HG02642 (cell line): ENCODE results near the gene SNRPA.
A peak's percentile ranks its signal among the peaks of the same experiment; 100 is the strongest.

Source experiments
- ATAC-seq: cut with Tn5 transposase; IDR thresholded peaks from one replicate; pipeline ENCODE4 v1.9.1; 2021; ENCODE audit warnings: mild to moderate bottlenecking; ENCODE audit not compliant: unreplicated experiment, poor library complexity

SNRPA gene

GRCh38 chr19:40750874-40751537 is at the start of gene SNRPA:
Gene SNRPA, plus strand, starts transcription at chr19:40751203. Its CDS starts 206 bp downstream, at chr19:40751409.
- peak; percentile 68 for ATAC-seq

DNA sequence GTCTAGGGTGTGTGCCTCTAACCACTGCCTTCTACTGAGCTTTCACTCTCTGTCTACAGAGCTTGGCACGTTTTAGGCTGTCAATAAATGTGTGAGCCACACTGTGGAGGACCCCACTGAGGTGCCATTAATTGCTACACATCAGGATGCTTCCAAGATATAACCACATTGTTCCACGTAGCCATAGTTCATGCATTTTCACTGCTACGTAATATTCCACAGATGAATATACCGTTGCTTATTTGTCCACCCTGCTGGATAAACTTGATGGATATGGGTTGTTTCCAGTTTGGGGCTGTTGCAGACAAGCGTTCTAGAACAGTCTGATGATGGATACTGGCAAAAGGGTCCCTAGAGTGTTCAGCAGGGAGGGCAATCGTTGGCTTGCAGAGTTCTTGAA is 49.2 kb upstream of the SNRPA start:
- ATAC-seq, result no peak

DNA sequence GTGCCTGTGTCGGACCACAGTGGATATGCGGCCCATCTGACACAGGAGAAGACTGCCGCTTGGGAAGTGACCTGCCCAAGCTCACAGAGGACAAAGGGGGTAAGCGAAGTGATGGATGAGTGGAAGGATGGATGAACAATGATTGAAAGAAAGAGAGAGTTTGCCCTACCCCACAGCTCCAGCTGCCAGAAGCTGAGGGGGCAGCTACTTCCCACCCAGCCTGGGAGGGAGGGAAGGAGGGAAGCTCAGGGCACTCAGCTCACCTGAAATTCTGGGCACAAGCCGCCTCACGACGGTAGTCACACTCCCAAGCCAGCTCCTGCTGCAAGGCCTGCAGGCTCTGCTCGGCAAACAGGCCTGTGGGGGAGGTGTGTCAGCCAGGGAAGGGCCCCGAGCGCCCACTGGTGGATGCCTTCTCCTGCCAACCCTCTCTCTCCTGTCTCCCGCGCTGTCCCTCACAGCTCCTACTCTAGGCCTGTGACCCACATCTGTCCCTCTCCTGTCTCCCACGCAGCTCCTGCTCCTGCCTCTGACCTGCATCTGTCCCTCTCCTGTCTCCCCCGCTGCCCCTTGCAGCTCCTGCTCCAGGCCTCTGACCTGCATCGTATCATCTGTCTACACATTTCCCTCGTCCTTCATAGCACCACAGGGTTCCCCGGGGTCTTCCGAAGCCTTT is 48.5 kb upstream of the SNRPA start:
- ATAC-seq, result no peak

- ATAC-seq, result no peak
Measured at GRCh38 chr19:40703029-40703755, 47.8 kb upstream of the SNRPA start.

- ATAC-seq, result no peak
Measured at GRCh38 chr19:40704491-40705361, 46.3 kb upstream of the SNRPA start.

GRCh38 chr19:40705362-40705651 is 45.7 kb upstream of the SNRPA start:
- ATAC-seq, result no peak

DNA sequence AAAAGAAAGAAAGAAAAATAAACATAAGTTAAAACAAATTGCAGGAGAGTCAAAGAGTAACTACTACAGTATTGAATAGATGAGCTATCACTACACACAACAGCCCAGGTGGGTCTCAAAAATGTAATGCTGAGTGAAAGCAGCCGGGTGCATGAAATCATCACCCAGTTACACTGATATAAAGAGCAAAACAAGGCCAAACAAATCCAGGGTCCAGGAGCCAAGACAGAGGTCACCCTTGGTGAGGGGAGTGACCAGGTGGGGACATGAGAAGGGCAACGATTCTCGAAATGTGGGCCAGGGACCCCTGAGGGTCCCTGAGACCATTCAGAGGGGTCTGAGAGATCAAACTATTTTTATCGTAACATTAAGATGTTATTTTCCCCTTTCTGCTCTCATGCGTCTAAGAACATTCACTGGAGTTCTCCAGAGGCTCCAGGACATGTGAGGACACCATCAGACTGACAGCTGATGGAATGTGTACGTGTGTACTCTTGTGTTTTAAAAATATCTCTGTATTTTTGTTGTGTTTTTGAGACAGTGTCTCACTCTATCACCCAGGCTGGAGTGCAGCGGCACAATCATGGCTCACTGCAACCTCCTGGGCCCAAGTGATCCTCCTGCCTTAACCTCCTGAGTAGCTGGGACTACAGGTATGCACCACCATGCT is 44.9 kb upstream of the SNRPA start:
- no peak for ATAC-seq

DNA sequence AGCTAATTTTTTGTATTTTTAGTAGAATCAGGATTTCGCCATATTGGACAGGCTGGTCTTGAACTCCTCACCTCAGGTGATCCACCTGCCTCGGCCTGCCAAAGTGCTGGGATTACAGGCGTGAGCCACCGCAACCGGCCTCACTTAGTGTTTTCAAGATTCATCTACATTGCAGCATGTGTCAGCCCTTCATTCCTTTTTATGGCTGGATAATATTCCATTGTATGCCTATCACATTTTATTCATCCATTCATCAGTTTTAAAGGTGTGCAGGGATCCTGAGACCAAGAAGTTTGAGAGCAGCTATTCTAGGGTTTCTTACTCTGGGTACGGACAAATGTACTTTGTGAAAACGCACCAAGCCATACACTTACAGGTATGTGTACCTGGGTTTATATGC is 43.4 kb upstream of the SNRPA start:
- ATAC-seq, result no peak

DNA sequence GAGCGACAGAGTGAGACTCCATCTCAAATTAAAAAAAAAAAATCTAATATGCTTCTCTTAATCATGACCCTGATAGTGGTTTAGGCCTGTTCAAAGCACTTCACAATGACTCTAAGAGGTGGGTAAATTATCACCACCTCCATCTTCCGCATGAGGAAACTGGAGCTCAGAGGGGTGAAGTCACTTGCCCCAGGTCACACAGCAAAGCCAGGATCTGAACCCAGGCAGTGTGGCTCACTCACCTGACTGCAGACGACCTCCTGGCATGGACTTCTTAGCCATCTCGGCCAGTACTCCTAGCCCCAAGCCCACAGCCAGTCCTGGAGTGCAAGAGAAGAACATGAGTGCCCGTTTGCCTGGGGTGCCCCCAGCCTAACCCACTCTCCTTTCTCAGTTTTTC is 41.2 kb upstream of the SNRPA start:
- no peak for ATAC-seq

DNA sequence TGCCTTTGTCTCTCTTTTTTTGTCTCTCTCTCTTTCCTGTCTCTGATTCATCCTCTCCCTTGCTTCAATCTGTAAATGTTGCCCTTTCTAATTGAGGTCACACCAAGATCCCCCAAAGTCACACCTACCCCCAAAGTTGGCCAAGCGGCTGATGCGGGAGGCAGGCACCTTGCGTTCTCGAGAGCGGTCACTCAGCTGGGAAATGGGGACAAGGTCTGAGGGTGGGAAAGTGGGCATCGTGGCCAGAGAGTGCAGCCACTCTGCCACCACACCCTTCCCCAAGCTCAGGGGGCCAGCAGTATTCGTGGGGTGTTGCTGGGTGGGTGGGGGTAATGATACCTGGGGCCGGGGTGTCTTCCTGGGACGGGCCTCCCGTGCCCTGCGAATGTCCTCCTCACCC is 37.1 kb upstream of the SNRPA start:
- no peak for ATAC-seq

- ATAC-seq, result peak; percentile 59
Measured at GRCh38 chr19:40714441-40715299, 36.3 kb upstream of the SNRPA start.

DNA sequence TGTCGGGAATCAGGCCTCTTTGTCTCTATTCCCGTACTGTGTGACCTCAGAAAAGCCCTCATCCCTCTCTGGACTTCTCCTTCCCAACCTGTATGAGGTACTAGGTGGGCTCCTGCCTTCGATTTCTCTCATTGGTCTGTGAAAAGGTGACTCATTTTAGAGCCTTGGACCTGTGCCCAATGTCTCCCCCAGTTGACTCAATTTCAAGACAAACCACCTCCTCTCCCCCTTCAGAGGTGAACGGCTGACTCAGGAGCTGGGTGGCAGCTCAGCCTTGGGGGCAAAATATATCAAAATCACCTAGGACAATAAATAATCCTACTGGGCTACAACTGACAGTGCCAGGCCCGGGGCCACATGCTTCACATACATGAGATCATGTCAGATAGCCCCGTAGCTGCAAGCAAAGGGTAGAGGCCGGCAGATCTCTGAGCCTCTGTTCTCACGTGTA is 34.9 kb upstream of the SNRPA start:
- ATAC-seq, result no peak

DNA sequence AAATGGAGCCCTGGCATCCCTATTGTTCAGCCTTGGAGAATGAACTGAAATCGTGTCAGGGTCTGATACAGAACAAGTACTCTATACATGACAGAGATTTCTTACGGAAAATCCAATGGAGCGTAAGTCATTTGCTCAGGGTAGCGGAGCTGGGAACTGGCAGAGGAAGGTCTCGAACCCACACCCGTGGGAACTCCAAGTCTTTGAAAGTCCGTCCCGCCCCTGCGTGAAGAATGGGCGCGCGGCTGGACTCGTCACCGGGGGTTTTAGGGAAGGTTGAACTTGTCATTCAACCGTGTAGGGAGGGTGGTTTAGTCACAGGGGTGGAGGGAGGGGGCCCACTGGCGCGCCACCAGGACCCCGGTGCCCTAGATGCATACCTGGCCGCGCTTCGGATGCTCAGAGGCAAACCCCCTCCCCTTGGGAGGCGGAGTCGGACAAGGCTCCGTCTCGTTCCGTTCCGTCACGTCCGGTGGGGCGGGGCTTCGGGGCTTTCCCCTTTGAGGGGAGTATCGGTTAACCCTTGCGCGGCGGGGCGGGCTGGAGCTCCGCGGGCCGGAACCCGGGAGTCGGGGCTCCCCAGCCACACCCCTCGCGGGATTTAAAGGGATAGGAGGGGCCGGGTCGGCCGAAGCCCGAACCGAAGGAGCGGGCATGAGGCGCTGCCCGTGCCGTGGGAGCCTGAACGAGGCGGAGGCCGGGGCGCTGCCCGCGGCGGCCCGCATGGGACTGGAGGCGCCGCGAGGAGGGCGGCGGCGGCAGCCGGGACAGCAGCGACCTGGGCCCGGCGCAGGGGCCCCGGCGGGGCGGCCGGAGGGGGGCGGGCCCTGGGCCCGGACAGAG is 34.3 kb upstream of the SNRPA start, which contains the start of the genes COQ8B and ITPKC:
Gene COQ8B, minus strand, starts transcription at position 405 of the 843 bp plus-strand sequence. CDS start 2,254 bp downstream, outside the sequence.
Gene ITPKC, plus strand, starts transcription at position 631 of the 843 bp plus-strand sequence. Its CDS starts 24 bp downstream, at position 655.
- ATAC-seq, result peak; percentile 79

GRCh38 chr19:40717325-40717879 is 33.6 kb upstream of the SNRPA start:
- no peak for ATAC-seq

- no peak for ATAC-seq
Measured at GRCh38 chr19:40717880-40718773, 32.9 kb upstream of the SNRPA start.

DNA sequence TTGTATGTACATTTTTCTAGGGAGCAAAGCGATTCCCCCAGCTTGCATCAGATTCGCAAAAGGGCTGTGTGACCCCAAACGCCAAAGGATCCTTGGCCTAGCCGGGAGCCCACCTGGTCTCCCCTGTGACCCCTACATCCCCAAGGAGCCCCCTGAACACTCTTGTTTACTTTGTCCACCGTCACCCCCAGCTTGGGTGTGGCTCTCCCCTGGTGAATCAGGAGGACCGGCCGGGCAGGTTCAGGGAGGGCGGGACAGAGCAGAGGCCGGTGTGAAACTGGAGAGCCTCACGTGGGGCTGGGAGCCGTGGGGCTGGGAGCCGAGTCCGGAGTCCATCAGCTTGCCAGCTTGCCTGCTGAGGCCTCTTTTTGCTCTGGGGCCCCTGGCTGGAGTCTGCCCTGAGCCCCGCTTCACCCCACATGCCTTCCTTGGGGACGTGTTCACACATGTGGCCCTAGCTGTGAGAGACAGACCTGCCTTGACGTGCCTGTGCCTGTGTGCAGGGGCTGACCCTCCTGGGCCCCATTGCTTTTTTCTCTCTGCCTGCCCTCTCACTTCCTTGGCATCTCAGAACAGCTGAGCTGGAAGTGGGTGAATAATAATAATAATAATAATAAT is 32.1 kb upstream of the SNRPA start:
- no peak for ATAC-seq
